Stimulated activated CD4-positive, alpha-beta T cell treated with anti-CD3 and anti-CD28 coated beads, Interleukin-1b, Interleukin-23, amount 100 ng/mL, for 4 hours (primary cell): ENCODE data around the gene ARHGEF16.

ENCODE experiments used
- DNase-seq, 2 donors: peaks; one replicate each; pipeline ENCODE4 v3.0.0-alpha.2; 2020; ENCODE audit warnings: low read depth in 2 of 2

The ARHGEF16 gene

GRCh38 chr1:3468236-3469103, 14.0 kb downstream of the ARHGEF16 start:
- no peak for DNase-seq

DNA sequence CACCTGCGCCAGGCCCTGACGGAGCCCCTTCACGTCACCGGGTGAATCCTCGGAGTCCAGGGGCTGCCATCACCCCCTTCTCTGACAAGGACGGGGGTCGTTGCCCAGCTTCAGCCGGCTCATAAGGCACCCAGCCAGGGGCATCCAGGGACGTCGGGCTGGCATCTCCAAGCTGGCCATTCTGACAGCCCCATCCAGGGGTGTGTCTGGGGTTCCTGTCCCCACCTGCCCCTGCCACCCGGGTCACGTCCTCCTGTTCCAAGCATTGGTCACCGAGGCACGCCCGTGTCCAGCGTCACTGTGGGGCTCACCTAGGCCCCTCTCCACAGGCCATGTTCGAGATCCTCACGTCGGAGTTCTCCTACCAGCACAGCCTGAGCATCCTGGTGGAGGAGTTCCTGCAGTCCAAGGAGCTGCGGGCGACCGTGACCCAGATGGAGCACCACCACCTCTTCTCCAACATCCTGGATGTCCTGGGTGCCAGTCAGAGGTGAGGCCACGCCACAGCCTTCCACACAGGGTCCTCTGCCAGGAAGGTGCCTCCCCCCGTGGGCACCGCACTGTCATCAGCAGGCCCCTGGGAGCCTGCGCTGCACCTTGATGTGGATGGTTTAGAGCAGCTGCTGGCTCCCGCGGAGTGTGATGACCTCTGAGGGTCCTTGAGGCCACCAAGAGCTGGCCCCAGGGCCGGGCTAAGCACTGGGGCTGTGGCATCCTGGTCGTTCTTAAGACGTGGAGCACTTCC, 14.8 kb downstream of the ARHGEF16 start:
- DNase-seq = no peak

GRCh38 chr1:3469849-3470649, 15.6 kb downstream of the ARHGEF16 start:
- no peak for DNase-seq

GRCh38 chr1:3470650-3471355, 16.3 kb downstream of the ARHGEF16 start:
- DNase-seq = no peak

DNA sequence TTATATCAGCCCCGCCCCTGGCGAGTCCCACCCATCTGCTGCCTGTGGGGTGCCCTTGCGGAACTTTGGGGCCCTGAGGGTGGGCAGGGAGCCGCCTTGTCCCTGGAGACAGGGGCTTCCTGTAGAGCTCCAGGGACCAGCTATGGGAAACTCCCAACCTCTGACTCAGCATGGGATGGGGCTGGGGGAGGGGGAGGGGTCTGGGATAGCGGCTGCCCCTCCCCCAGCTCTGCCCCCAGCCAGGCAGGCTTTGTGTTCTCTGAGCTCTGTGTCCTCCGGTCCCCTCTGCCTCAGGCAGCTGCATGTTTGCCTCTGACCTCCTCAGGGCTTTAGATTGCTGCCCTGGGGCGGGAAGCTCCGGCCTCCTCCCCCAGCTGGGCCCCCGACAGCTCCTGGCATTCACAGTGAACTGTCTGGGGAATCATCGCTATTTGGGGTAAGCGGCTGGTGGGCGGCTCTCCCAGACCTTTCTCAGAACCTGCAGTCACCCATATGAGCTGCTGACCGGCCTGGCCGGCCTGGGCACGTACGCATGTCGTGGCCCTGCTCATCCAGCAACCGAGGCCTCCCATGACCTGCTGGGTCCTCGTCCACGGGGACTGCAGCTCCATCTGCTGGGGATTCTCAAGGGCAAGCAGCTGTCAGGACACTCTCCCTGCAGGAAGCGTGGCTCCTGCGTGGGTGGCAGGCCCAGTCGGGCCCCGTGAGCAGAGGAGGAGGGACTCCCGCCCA, 17.1 kb downstream of the ARHGEF16 start:
- no peak for DNase-seq

DNA sequence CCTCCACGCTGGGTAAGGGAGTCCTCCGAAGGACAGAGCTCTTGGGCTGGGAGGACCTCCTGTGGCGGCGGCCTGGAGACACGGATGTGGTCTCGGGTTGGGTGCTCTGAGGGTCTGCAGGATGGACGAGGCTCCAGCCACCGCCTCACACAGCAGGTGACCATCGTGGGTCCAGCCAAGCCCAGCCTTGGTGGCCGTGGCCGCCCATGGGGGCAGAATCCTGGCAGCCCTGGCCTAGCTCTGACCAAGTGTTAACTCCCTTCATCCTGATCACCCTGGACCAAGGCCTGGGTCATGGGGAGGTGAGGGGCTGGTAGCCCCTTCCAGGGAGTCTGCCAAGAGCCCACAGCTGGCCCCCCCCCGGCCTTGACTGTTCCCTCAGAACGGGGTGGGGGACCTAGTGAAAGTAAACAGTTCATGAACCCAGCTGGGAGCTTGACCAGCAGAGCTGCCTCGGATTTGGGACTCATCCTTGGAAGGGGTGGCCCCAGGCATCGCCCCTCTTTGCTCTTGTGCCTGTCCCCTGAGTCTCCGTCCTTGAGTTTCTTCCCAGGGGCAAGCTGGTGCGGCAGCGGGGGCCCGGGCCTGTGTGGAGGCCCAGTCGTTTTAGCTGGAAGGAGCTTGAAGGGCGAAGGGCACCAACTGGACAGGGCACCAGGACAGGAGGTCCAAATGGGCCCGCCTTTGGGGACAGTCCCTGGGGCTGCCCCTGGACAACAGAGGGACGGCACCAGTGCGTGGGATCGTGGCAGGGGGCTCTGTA, 17.8 kb downstream of the ARHGEF16 start:
- DNase-seq = no peak

DNA sequence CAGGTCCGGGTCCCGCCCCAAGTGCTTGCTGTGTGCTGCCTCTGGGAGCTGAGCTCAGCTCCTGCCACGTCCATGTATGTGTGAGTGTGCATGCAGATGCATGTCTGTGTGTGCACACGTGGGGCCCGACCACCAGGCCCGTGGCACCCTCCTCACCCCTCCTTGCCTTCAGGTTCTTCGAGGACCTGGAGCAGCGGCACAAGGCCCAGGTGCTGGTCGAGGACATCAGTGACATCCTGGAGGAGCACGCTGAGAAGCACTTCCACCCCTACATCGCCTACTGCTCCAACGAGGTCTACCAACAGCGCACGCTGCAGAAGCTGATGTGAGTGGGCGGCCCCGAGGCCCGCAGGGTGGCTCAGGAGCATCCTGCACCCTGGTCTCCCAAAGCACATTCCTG, 18.4 kb downstream of the ARHGEF16 start:
- no peak for DNase-seq

DNA sequence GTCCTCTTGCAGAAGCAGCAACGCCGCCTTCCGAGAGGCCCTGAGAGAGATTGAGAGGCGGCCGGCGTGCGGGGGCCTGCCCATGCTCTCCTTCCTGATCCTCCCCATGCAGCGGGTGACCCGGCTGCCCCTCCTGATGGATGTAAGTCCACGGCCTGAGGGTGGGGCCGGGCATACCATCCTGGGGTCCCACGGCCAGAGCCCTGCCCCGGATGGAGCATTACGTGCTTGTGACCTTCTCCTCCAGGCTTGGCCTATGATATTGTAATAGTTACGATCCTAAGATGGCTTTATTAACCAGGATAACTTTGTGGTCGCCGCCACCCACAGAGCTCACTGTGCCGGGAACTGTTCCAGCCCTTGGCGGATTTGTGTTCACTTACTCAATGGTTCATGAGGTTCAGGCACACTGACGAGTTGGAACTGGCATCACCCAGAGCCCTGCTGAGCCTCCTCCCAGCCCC, 18.9 kb downstream of the ARHGEF16 start:
- DNase-seq = no peak

DNA sequence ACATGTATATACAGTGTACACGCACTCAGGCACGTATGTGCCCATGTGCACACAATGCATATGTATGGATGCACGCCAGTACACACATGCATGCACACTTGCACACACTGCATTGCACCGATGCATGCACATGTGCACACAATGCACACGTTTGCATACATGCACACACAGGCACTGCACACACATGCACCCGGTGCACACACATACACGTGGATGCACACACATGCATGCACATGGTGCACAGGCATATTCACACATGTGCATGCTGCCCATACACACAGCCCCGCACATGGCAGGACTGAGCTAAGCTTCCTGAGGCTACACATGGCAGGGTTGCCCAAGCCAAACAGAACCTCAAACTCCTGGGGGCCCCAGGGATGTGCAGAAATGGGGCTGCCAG, 19.6 kb downstream of the ARHGEF16 start:
- no peak for DNase-seq

- no peak for DNase-seq
These were observed 20.0 kb downstream of the ARHGEF16 start for GRCh38 chr1:3474421-3474820.

GRCh38 chr1:3475839-3476573, 21.5 kb downstream of the ARHGEF16 start:
- DNase-seq = no peak

GRCh38 chr1:3476666-3477065, 22.2 kb downstream of the ARHGEF16 start:
- DNase-seq = no peak

- DNase-seq = no peak
These were observed 23.0 kb downstream of the ARHGEF16 start for GRCh38 chr1:3477241-3477995.

- no peak for DNase-seq
These were observed 23.7 kb downstream of the ARHGEF16 start for GRCh38 chr1:3478187-3478586.

DNA sequence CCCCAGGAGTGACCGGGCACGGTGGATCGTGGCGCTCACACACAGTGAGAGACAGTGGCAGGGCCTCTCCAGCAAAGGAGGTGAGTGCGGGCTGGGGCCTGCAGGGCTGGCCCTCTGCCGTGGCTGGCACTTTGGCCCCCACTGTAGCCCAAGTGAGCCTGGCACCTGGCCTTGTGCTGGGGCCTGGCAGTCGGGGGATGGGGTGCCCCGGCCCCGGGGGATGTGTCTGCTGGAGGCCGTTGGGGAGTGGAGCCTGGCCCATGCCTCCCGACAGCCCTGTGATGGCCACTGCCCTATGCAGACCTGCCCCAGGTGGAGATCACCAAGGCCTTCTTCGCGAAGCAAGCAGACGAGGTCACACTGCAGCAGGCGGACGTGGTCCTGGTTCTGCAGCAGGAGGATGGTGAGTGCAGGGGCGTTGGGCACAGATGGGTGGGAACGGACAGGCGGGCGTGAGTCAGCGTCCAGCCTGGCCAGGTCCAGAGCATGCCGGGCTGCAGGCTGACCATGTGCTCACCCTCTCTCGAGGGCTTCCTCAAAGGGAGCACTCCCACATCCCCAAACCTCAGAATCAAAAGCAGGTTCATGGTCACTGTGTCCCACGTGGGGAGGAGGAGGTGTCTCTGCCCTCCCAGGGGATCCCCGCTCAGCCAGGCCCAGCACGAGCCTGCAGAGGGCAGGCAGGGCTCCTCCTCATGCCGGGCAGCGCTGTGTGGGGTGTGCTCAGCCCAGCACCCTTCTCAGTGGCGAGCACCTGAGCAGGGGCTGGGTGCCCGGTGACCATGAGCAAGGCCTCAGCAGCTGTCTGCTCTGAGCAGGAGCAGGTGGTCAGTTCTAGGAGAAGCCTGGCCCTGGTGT, 25.3 kb downstream of the ARHGEF16 start:
- no peak for DNase-seq

DNA sequence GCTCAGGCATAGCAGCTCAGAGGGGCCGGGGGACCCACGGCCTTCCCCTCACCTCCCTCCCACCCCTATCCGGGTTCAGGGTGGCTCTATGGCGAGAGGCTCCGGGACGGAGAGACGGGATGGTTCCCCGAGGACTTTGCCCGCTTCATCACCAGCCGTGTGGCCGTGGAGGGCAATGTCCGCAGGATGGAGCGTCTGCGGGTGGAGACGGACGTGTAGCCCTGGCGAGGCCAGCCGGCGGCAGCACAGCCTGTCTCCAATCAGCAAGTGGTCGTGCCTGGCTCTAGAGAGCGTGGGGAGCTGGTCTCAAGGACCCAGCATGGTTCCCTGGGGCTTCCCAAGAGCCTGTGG, 25.9 kb downstream of the ARHGEF16 start:
- no peak for DNase-seq

GRCh38 chr1:3481046-3481445, 26.6 kb downstream of the ARHGEF16 start:
- no peak for DNase-seq
